ENCODE measurements around the gene OTX2. TPM values are rescaled to one million over a fixed set of nuclear protein-coding genes. Genes with fewer than 3 reads are reported as not detected.

OTX2 gene
- total and polyA plus RNA-seq, 2 donors (not counting 1 experiment from before 2014, with no cell fraction given): not detected

DNA sequence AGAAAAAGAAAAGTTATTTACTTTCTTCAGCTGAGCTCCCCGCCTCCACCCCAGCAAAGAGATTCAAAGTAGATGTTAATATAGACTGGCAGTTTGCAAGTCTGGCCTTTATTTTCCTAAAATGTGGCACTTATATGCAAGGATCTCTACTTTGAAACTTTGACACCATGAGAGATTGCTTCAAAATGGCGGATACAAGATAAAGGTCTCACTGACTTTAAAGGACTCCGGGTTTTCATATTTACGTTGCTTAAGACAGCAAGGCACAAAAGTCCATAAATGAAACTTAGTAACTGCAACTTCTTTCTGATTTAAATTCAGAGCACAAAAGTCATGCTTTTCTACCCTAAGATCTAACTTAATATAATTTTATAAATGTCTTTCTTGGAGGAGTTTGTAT is 3.5 kb downstream of the OTX2 start:
- Histone ChIP-seq H3K36me3 (ENCODE audit: control insufficient read depth, insufficient read depth, low read length) (no peaks in the 10 kb centered on the region), H3K27ac (ENCODE audit: insufficient read depth, low read length) (no peak overlapping the region), H3K4me1 (ENCODE audit: control insufficient read depth, extremely low read depth, insufficient read depth, low read length) (no peaks in the 10 kb centered on the region), H3K9ac (ENCODE audit: insufficient read depth, low read length) (no peak overlapping the region), H2AFZ (ENCODE audit: low read length) (no peak overlapping the region), H3K27me3 (ENCODE audit: control insufficient read depth, insufficient read depth, low read length) (peaks cover 50% of the 10 kb centered on the region), H3K79me2 (ENCODE audit: control insufficient read depth, insufficient read depth, low read length) (no peaks in the 10 kb centered on the region), H3K4me2 (ENCODE audit: extremely low read depth, insufficient read depth, low read length) (no peak overlapping the region), H3K4me3 (replicated peaks in 1 of 4; ENCODE audit: control extremely low read depth in 1 of 4, insufficient read depth in 1 of 4, low read depth in 3 of 4, low read length in 4 of 4) (no peak overlapping the region), H3K9me3 (ENCODE audit: control insufficient read depth, insufficient read depth, low read depth, low read length) (no peaks in the 10 kb centered on the region), H4K20me1 (ENCODE audit: control insufficient read depth, extremely low read depth, insufficient read depth, low read length) (no peaks in the 10 kb centered on the region)
- no peak for DNase-seq (ENCODE audit: low read depth in 2 of 2)
- no peak for TF ChIP-seq EZH2 (IDR thresholded peaks at IDR 0.05; ENCODE audit: low read length, missing control alignments)
- TF ChIP-seq, protein P1, sequence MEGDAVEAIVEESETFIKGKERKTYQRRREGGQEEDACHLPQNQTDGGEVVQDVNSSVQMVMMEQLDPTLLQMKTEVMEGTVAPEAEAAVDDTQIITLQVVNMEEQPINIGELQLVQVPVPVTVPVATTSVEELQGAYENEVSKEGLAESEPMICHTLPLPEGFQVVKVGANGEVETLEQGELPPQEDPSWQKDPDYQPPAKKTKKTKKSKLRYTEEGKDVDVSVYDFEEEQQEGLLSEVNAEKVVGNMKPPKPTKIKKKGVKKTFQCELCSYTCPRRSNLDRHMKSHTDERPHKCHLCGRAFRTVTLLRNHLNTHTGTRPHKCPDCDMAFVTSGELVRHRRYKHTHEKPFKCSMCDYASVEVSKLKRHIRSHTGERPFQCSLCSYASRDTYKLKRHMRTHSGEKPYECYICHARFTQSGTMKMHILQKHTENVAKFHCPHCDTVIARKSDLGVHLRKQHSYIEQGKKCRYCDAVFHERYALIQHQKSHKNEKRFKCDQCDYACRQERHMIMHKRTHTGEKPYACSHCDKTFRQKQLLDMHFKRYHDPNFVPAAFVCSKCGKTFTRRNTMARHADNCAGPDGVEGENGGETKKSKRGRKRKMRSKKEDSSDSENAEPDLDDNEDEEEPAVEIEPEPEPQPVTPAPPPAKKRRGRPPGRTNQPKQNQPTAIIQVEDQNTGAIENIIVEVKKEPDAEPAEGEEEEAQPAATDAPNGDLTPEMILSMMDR (conservative IDR thresholded peaks at IDR 0.05 in 1 of 2, IDR thresholded peaks at IDR 0.05 in 1 of 2; ENCODE audit: low read depth in 1 of 2, low read length in 2 of 2): no peak

DNA sequence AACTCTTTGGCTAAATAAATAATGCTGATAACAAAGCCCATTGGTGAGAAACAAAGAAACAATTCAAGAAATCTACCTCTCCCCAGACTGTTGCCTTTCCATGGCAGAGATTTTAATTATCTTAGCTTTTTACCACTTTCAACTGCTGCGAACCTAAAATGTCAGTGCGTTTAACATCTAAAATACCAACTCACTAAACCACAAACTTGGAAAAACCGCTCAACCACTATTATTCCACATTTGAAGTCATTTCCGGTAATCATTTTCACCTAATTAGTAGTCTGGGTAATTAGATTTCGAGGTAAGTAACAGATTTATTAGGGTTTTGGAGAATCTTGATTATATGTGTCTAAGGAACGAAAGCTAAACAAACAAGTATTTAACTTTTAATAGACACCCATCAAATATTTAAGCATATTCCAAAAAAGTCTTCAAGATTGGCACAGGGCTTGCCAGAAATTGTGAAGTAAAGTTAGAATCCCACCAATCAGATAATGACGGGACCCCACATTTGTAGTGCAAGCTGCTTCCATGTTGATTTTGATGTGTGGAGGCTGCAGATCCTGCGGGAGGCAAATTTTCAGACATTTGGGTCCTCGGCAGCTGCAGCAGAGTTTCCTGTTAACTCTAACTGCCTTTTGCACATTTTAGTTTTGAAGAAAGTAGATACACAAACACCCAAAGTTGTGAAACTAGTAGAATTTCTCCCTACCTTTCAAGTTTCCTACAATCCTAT is 4.1 kb downstream of the OTX2 start:
- Histone ChIP-seq H3K4me3 (replicated peaks in 1 of 4; ENCODE audit: control extremely low read depth in 1 of 4, insufficient read depth in 1 of 4, low read depth in 3 of 4, low read length in 4 of 4) (no peak overlapping the region), H3K79me2 (ENCODE audit: control insufficient read depth, insufficient read depth, low read length) (no peaks in the 10 kb centered on the region), H3K27me3 (ENCODE audit: control insufficient read depth, insufficient read depth, low read length) (peaks cover 49% of the 10 kb centered on the region), H3K9ac (ENCODE audit: insufficient read depth, low read length) (no peak overlapping the region), H3K4me2 (ENCODE audit: extremely low read depth, insufficient read depth, low read length) (no peak overlapping the region), H4K20me1 (ENCODE audit: control insufficient read depth, extremely low read depth, insufficient read depth, low read length) (no peaks in the 10 kb centered on the region), H3K9me3 (ENCODE audit: control insufficient read depth, insufficient read depth, low read depth, low read length) (no peaks in the 10 kb centered on the region), H3K36me3 (ENCODE audit: control insufficient read depth, insufficient read depth, low read length) (no peaks in the 10 kb centered on the region), H3K4me1 (ENCODE audit: control insufficient read depth, extremely low read depth, insufficient read depth, low read length) (no peaks in the 10 kb centered on the region), H3K27ac (ENCODE audit: insufficient read depth, low read length) (no peak overlapping the region), H2AFZ (ENCODE audit: low read length) (no peak overlapping the region)
- no peak for DNase-seq (ENCODE audit: low read depth in 2 of 2)
- no peak for TF ChIP-seq EZH2 (IDR thresholded peaks at IDR 0.05; ENCODE audit: low read length, missing control alignments)
- TF ChIP-seq, protein P1 (conservative IDR thresholded peaks at IDR 0.05 in 1 of 2, IDR thresholded peaks at IDR 0.05 in 1 of 2; ENCODE audit: low read depth in 1 of 2, low read length in 2 of 2): no peak

DNA sequence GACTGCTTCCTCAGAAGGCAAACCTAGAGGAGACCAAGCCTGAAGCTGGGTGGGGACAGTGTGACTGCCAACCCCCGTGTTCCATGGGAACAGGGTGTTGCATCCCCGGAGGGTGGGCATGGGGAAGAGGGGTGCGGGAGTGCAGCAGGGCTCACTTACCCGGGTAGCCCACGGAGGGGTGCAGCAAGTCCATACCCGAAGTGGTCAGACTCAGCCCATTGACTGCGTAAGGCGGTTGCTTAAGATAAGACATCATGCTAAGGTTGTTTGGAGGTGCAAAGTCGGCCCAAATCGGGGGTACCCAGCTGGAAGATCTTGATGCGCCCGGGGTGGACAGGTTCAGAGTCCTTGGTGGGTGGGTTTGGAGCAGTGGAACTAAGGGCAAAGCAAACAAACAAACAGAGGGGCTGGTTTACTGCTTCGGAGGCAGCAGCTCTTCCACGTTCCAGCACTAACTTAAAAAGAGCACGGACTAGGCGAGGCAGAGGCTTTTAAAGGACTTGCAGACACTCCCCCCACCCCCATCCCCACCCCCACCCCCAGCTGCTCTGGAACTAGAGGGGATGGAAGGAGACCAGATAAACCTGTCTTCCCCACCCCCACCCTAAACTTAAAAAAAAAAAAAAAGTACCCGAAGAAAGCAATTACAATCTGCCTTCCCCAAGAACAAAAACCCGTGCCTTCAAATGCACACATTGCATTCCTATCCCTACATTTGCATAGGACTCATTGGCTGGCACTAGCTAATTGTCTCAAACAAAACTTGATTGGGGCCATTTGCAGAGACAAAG is 4.9 kb downstream of the OTX2 start:
- no peaks in the 10 kb centered on the region for H3K9me3 ChIP-seq (ENCODE audit: control insufficient read depth, insufficient read depth, low read depth, low read length)
- TF ChIP-seq, protein P1 (conservative IDR thresholded peaks at IDR 0.05 in 1 of 2, IDR thresholded peaks at IDR 0.05 in 1 of 2; ENCODE audit: low read depth in 1 of 2, low read length in 2 of 2): no peak
- TF ChIP-seq EZH2 (IDR thresholded peaks at IDR 0.05; ENCODE audit: low read length, missing control alignments): no peak
- no peak overlapping the region for H3K9ac ChIP-seq (ENCODE audit: insufficient read depth, low read length)
- H2AFZ ChIP-seq (ENCODE audit: low read length): no peak overlapping the region
- H3K4me1 ChIP-seq (ENCODE audit: control insufficient read depth, extremely low read depth, insufficient read depth, low read length): no peaks in the 10 kb centered on the region
- no peaks in the 10 kb centered on the region for H3K79me2 ChIP-seq (ENCODE audit: control insufficient read depth, insufficient read depth, low read length)
- H3K27me3 ChIP-seq (ENCODE audit: control insufficient read depth, insufficient read depth, low read length): peaks cover 42% of the 10 kb centered on the region
- H4K20me1 ChIP-seq (ENCODE audit: control insufficient read depth, extremely low read depth, insufficient read depth, low read length): no peaks in the 10 kb centered on the region
- no peak overlapping the region for H3K27ac ChIP-seq (ENCODE audit: insufficient read depth, low read length)
- H3K36me3 ChIP-seq (ENCODE audit: control insufficient read depth, insufficient read depth, low read length): no peaks in the 10 kb centered on the region
- no peak overlapping the region for H3K4me2 ChIP-seq (ENCODE audit: extremely low read depth, insufficient read depth, low read length)
- no peak for DNase-seq (ENCODE audit: low read depth in 2 of 2)
- H3K4me3 ChIP-seq (replicated peaks in 1 of 4; ENCODE audit: control extremely low read depth in 1 of 4, insufficient read depth in 1 of 4, low read depth in 3 of 4, low read length in 4 of 4): no peak overlapping the region
